HG03520 (cell line): Measurements from ENCODE around the gene TTLL7.

Experiments
- ATAC-seq: cut with Tn5 transposase; IDR thresholded peaks from one replicate; pipeline ENCODE4 v1.9.1; 2021; ENCODE audit warnings: mild to moderate bottlenecking, moderate library complexity; ENCODE audit not compliant: unreplicated experiment

TTLL7 gene

DNA sequence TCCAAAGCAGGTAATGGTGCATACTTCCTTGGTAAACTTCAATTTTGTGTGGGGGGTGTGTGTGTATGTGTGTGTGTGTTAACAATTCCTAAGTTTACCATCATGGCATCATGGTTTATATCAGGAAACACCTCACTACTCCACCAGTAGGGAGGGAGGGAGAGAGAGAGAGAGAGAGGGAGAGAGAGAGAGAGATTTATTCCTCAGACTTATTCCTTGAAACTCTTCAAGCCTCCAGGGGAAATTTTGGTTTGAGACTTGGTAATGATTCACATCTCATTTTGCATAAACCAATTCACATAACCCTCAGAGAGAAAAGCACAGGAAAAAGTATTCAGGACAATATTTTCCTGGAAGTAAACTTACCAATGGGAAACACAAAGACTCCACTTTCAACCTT, 115.0 kb downstream of the TTLL7 start:
- ATAC-seq = no peak

DNA sequence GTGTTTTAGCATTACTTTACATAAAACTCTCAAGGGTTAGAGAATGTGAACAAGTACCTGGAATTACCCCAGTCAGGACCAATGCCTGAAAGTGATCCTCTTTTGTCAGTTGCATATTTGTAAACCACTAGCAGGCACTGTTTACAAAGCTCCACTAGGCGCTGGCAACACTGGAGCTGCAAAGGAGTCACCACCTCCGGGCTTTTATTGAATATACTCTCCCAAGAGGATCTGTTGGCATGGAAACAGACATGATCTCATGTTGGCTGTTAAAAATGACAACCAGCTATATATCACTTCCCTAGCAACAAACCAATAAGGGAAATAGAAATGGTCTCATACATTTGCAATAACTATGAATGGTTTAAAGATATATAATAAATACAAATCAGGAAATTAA, 116.0 kb downstream of the TTLL7 start:
- no peak for ATAC-seq

DNA sequence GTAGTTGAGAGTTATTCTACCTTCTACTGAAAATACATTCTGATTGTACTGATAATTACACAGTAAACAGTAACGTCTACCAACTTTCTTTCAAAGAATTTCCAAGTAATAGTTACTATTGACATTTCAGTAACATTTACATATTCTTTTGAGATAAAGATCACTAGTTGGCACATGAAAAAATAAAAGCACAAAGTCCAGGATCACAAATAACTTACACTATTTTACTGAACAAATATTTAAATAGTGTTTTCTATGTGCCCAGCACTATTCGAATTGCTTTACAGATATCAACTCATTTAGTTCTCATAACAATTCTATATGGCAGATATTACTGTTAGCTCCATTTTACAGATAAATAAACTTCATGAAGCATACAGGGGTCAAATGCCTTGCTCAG, 126.4 kb downstream of the TTLL7 start:
- ATAC-seq = no peak

DNA sequence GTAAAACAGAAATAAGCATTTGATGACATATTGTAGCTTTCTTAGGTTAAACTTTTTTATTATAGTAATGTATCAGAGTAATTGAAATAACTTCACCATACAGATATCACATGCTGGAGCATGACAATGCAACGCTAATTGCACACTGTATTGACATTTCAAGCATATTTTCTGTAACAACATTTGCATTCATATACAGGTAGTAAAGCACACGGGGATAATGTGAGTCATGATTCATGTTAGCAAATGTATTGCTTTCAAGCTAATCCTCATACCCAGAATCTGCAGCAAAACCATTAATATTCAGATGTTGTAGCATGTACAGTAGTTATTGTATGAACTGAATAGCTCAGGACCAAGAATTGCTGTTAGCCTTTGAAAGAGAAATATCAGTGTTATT, 133.9 kb downstream of the TTLL7 start:
- ATAC-seq = no peak

DNA sequence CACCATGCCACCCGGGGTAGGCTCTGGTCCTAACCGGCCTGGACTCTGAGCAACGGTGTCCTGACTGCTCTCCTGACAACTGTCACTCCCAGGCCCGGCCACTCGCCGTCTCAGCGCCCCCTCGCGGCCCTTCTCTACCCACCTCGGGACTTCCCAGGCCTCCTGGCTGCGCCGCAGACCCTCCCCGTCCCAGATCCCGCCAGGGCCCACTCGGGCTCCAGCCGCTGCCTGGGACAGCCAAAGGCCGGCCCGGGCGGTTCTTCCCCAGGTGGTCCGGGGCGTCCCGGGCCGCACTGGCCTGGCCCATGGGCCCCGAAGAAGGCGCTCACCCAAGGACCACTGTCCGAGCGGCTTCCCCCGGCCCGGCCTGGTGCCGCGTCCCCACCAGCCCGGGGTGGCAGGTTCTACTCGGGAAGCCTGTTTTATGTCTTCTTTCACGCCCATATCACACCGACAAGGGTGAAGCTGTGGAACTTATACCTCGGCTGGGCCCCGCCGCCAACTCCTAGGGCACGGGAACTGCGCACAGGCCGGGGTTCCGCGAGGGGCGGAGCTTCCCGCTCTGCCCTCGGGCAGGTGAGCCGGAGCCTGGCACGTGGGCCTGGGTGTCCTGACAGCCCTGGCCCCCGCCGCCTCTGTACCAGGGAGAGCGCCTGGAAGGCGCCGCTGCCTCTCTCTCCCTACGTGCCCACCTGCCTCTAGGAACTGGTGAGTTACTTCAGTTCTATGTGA, 138.3 kb downstream of the TTLL7 start:
- peak; percentile 93 for ATAC-seq

DNA sequence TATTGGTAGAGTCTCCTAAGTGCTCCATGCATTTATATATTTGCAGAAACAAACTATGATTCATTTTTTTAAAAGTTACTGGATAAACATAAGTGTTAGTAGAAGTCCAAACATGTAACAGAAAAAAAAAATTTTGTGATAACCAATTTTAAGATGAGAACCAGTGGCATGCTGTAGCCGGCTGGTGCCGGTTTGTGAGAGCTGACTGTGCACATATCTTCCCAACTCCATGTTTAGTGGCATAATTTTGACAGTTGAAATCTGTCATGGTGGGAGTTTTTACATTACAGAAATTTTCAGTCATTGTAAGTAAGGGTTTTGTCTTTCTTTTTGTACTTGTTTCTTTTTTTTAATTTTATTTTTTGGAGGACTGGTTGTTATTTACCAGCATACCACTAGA, 141.2 kb downstream of the TTLL7 start:
- ATAC-seq = no peak

DNA sequence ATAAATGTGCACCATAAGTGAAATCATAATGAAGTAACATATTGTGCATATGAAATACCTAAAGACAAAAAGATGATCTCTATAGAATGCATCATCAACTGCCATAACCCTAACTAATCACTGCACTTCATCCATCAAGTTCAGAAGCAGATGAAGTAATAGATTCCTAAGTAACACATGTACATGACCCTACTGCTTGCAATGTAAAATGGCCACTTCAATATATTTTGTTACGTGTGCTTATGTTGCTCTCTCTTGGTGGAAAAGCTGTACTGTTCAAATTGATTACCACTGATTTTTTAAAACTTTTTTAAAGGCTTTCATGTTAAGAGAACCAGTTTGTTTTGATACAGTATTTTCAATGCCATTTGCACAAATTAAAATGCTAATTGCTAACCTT, 141.8 kb downstream of the TTLL7 start:
- ATAC-seq = no peak

DNA sequence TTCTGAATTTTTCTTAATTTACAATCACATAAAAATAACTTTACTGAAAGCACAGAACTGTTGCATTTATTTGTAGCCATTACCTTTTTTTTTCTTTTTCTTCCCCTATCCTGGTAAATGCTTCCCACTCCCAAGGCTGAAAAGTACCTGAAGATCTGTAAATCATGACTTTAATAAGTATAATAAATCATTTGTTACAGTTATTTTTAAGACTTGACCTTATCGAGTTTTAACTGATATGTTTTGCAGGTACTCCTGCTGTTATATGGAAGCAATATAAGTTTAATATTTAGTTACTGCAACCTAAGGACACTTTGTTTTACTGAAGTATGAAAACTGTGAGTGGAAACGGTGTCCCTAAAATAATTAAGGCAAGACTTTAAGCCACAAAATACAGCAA, 142.6 kb downstream of the TTLL7 start:
- ATAC-seq = no peak

DNA sequence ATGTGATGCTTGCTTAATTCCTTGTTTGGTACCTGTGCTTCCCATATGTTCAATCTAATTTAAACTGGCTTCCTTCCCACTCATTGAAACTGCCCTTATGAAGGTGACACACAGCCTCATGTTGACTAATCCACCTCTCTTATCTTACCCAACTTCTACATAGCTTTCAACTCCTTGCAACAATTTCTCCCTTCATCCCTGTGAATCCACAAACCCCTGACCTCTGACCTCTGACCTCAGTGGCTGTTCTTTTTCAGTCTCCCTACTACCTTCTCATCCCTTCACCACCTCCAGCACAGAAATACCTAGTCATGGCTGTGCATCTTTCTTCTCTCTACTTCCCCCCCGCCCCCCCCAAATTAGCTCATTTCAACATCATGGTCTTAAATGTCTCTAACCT, 144.5 kb downstream of the TTLL7 start:
- ATAC-seq = no peak

DNA sequence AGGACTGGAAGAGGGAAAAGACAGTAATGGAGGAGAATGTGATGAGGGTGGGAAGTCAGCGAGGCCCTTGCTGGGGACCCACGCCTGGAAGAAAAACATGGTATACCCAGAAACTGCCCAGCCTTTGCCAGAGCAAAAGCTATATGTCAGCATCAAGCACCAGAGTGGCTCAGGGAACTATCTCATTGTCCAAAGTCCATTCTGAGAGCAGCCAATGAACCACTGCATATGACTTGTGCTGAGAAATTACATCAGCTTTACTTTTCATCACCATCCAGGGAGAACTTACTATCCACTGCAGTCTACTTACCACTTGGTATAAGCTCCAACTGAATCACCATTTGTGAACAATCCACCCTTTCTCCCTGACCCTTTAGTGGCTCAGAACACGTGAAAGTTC, 148.1 kb downstream of the TTLL7 start:
- no peak for ATAC-seq

DNA sequence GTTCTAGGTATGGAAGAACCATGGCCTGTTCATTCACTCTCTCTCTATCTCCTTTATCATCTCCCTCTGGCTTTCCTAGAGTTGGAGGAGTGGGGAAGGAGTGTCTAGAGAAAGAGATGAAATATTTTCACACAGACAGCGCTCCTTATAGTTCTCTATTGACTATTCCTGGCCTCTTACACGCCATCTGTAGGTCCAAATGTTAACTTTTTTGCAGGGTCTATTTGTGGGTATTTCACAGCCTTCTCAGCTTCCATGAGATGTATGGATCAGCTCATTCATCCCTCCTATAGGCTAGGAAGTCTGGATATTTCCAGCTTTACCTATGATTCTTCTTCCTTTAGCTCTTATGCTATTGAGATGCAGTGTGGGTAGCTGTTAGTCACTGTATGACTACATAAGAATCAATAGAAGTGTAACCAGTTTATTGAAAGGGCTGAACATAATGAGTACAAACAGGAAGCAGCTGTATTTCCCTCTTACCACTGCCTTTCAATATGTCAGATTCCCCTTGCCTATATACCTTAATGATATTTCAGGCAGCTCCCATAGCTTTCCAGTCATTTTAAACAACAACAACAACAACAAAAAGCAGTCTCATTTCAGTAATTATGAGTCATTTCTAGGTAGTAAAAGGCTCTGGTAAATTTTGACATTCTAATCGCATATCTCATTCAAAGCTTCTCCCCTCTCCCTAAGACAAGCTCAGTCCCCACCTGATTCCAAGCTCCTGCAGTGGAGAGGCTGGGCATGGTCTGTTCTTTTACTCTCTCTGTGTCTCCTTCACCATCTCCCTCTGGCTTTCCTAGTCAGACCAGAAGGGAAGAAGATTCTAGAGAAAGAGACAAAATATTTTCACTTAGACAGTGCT, 149.5 kb downstream of the TTLL7 start:
- ATAC-seq = peak; percentile 79

DNA sequence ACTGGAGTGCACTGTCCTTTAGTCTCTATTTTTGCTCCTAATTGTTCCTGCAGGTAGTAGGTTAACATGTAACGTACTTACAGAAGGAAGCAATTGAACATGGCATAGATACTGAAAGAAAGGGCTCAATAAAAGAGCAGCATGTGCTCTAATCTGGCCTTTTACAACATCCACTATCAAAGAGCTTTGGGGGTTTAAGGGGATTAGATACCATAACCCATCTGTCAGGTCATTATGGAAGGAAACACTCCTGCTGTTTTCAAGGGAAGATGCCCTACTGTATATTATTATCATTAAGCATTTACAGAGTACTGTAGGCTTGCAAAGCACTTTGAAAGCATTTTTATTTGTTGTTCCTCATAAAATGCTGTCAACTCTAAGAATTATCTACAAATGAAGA, 152.8 kb downstream of the TTLL7 start:
- no peak for ATAC-seq

DNA sequence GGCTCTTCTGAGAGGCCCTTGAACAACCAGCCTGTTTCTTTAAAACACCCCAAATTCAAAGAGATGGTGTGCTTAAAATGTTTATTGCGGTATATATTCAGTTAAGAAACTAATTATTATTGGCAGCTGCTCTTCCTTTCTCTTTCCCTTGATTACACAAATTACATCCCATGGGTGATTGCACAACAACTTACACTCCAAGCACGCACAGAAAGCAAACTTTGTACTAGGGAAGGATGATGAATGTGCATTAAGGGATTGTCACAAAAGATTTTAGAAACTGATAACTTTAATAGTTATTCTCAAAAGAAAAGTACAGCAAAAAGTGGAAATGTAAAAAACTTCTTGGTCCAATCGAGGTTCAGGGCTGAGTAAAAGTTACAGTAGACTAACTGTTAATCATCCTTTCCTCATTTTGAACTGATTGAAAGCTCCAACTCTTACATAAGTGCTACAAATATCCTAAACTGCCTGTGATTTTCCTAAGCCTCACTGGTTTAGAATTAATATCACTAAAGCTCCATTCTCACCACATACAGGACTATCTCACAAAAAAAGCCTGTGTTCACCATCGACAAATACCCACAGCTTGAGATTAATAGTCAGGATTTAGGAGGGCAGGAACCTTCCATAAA, 153.4 kb downstream of the TTLL7 start:
- ATAC-seq = no peak

DNA sequence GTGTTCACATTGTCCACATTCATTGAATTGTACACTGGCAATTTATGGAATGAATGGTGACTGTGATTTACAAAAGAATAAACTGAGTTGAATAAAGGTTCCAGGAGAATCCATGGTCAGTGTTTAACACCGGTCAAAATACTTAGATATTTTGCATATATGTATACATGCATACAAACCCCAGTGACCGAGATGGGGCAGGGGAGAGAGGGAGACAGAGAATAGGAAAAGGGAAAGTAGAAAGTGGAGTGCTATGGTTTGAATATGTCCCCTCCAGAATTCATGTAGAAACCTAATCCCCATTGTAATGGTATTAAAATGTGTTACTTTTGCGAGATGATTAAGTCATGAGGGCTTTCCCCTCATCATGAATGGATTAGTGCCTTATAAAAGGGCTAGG, 154.4 kb downstream of the TTLL7 start:
- ATAC-seq = no peak

DNA sequence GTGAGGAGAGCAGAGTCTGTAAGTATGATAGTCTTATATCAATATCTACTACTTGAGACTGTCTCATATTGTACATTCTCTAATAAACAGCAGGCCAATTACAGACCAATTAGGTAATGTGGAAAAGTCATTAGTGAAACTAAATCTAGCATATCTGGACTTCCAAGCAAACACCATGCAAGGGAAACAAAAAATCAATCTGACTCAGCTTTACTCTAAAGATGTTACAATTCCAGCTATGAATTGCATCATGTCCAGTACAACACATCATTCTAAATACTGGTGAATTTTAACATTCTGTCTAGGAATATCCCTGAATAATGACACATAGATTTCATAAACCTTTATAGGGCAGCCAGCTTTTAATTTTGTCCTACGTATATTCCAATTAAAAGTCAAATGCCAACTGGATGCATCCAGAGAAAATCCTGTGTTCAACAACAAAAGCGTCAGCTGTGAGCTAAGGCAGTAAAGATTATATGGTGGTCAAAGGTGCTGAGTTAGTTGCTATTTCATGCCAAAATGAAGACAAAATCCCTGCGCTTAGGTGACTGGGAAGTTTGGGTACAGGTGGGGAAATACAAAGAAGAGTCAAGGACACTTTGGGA, 159.3 kb downstream of the TTLL7 start:
- ATAC-seq = no peak

DNA sequence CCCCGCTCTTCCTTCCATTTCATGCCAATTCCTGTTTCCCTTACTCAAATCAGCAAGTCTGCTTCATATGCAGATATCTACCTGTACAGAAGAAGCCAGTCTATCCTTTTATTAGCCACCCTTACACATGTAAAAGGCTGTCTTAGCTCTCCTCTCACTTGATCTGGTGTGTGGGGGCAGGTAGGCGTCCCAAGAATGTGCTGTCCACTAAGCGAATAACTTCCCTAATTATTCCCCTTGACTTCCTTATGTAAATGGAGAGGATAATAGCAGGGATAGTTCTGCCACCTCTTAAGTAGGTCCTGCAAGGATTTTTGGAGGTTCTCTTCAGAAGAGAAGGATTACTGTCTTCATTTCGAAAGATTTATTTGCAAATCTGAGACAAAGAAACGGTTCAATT, 160.4 kb downstream of the TTLL7 start:
- ATAC-seq = no peak

DNA sequence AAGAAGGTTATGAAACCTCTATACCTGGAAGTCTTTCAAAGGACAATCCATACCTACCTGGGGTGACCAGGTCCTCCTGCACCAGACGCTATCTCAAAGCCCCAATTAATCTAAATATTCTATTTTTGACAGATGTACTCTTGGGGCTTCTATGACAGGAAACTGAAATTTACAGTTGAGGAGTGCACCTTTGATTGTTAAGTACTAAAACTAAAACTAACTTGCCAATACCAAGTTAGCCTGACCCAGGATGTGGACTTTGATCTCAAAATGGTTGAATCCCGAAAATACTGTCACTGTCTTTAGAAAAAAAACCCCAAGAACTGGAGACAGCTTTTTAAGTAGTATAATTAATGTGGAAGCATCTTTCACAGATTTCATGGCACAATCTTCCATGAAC, 162.4 kb downstream of the TTLL7 start:
- ATAC-seq = no peak

DNA sequence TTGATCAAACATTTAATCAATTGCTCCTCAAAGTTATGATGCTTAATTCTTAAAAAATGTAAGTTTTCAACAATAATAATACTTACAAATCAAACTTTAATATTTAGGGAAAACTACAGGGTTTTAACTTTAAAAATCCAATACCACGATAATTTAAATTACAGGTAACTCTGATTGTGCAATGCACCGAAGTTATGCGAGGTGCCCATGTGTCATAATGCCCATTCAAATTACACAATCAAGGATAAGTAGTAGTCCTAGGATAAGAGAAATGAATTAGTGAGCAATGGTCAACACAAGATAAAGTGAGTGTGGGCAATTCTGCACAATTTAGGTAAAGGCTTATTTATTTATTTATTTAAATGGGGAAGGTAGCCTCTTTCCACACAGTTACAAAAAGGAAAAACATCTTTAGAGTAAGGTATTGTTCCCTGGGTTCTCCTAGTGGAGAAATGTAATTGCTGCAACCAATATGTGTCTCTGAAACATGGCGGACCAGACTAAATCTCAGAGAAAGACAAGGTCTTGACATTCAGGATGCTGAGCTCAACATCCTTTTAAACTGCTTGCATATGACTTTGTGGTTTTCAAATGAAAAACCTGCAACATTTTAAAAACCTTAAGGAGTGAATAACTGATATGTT, 164.2 kb downstream of the TTLL7 start:
- no peak for ATAC-seq

DNA sequence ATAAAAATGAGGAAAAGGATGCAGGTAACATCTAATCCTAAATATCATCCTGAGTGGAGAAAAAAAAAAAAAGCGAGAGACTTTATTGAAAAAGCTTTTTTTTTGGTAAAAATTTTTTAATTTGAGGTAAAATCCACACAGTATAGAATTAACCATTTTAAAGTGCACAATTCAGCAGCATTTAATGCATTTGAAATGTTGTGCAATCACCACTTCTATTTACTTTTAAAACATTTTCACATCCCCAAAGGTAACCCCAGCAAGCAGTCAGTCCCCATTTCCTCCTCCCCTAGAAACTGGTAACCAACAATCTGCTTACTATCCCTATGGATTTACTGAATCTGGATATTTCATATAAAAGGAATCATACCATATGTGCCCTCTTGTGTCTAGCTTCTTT, 166.7 kb downstream of the TTLL7 start:
- no peak for ATAC-seq

DNA sequence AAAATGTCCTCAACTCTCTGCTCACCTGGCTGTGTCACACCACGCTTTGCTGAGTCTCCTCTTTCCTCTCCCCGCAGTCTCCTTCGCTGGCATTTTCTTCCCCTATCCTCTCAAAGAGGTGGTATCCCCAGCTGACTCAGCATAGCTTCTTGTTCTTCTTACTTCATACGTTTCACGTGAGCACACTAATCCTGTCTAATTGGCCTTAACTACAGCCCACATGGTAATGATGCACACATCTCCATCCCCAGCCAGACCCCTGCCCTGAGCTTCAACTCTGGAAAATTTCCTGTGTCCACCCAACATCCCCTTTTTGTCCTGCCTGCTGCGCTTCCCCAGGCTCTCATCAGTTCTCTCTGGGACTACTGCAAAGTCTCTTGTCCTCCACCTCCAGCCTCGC, 169.8 kb downstream of the TTLL7 start:
- ATAC-seq = no peak

DNA sequence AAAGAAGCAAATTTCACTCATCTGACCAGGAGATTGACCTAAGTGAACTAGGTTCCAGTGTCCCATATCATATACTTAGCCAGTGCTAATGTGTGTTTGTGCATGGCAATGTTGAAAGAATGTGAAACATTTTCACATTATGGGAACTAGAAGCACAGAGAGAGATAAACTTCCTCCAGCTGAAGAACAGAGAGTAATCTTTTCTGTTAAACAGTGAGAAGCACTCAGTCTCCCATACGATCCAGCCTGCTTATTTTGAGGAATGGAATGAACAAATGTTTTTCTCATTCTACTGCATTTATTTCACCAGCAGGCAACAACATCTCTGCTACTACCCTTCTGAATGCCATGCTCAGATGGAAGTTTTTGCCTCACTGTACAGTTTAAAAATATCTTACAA, 170.5 kb downstream of the TTLL7 start:
- no peak for ATAC-seq
